ENCODE measurements around the gene ATXN2.
"Not testable (repeated sequence)": the region's sequence is repeated elsewhere in the genome, so short reads cannot be mapped to it uniquely, and the experiment has no call there.

ATXN2 gene

DNA sequence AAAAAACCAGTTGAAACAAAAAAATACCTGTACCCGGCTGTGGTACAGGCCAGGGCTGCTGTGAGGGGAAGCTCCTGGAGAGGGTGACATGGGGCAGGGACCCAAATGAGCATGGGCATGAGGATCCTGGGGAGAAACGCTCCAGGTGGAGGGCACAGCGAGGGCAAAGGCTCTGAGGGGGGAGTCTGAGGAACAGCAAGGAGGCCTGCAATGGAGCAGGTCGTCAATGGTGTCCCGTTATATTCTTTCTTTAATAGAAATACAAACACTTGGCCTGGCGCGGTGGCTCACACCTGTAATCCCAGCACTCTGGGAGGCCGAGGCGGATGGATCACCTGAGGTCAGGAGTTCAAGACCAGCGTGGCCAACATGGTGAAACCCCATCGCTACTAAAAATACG is 1.9 kb upstream of the ATXN2 start:
- DNase-seq (ENCODE audit: low read depth, low spot score): not testable (repeated sequence)

GRCh38 chr12:111600205-111600642 is 1.1 kb upstream of the ATXN2 start:
- no peak for DNase-seq (ENCODE audit: low read depth, low spot score)

DNA sequence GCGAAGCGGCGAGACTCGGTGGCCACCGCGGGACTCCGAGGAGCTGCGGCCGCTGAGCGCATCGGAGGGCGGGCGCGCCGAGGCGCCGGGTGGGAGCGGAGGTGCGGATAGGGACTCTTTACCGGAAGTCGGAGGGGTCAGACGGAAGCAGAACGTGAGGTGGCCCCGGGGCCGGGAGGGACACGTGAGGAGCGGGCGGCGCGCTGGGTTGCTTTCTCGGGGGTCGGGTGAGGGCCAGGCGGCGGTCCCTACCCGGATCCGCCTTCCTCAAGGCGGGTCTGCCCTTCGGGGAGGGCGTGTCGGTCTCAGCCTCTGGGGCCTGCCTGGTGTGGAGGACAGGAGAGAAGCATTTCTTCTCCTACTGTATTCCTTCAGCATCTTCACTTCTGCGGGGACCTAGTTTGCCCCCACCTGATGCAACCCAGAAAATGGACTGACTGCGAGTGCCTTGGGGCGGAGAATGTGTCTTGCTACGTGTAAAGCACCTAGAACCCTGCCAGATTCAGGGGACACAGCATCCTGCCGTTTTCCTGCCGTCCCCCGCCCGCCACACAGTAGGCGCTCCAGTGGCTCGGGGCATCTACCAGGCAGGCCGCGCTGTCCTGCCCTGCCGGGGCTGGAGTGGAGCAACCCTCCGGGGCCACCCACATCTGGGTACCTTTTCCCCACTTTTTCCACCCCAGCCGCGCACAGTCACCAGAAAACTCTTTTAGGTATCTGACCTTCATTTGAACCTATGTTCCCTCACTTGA is 514 bp upstream of the ATXN2 start:
- DNase-seq (ENCODE audit: low read depth, low spot score): peak; percentile 86

DNA sequence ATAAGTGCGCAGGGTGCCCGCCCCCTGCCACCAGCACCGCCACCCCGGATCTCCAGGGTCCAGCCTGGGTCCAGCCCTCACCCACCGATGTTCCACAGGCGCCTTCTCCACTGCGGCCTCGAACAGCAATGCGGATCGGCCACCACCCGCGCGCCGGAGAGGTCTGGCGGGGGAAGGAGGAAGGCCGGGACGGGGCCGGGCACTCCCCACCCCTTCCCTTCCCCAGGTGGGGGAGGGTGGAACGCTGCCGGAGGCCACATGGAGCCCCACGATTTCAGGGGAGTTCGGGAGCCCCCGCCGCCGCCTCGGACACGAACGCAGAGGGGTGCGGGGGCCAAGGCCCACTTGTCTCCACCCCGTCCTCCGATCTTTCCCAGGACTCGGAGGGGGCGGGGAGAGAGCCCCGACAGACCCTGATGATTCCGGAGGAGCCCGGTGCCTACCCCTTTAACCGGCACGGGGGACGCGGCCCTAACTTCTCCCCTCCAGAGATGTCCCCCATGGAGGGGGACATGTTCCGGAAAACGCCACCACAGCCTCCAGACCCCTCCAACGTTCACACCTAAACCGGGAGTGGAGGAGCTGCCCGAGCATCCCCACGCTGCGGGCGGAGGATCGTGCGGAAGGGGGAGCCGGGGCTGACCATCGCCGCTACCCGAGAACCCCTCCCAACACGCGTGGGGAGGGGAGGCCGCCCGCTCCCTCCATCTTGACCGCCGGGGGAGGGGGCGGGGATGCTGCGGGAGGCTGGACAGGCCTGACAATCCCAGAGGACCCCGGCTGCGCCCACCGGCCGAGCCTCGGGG is 1.1 kb downstream of the ATXN2 start:
- no peak for DNase-seq (ENCODE audit: low read depth, low spot score)

GRCh38 chr12:111596985-111597830 is 1.9 kb downstream of the ATXN2 start:
- no peak for DNase-seq (ENCODE audit: low read depth, low spot score)

GRCh38 chr12:111595341-111595835 is 3.7 kb downstream of the ATXN2 start:
- DNase-seq (ENCODE audit: low read depth, low spot score): not testable (repeated sequence)

DNA sequence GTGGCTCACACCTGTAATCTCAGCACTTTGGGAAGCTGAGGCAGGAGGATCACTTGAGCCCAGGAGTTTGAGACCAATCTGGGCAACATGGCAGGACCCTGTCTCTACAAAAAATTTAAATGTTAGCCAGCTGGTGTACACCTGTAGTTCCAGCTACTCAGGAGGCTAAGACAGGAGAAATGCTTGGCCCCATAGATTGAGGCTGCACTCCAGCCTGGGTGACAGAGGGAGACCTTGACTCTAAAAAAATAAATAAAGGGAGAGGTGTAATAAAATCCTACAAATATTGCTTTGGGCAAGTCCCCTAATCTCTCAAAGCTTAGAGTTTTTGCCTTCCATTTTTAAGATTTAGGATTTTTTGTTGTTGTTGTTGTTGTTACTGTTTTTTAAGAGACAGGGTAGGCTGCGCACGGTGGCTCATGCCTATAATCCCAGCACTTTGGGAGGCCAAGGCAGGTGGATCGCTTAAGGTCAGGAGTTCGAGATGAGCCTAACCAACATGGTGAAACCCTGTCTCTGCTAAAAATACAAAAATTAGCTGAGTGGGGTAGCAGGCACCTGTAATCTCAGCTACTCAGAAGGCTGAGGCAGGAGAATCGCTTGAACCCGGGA is 7.6 kb downstream of the ATXN2 start:
- not testable (repeated sequence) for DNase-seq (ENCODE audit: low read depth, low spot score)

DNA sequence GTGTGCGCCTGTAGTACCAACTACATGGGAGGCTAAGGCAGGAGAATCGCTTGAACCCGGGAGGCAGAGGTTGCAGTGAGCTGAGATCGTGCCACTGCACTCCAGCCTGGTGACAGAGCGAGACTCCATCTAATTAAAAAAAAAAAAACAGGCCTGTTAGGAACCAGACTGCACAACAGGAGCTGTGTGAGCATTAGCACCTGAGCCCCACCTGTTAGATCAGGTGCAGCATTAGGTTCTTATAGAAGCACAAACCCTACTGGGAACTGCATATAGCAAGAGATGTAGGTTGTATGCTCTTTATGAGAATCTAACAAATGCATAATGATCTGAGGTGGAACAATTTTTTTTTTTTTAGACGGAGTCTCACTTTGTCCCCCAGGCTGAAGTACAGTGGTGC is 8.6 kb downstream of the ATXN2 start:
- DNase-seq (ENCODE audit: low read depth, low spot score): no peak

DNA sequence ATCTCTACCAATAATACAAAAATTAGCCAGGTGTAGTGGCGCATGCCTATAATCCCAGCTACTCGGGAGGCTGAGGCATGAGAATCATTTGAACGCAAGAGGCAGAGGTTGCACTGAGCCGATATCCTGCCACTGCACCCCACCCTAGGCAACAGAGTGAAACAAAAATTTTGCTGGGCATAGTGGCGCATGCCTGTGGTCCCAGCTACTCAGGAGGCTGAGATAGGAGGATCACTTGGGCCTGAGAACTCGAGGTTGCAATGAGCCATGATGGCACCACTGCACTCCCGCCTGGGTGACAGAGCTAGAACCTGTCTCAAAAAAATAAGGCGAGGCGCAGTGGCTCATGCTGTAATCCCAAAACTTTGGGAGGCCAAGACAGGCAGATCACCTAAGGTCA is 9.5 kb downstream of the ATXN2 start:
- no peak for DNase-seq (ENCODE audit: low read depth, low spot score)

- DNase-seq (ENCODE audit: low read depth, low spot score): no peak
These were observed 11.1 kb downstream of the ATXN2 start for GRCh38 chr12:111588010-111588409.

DNA sequence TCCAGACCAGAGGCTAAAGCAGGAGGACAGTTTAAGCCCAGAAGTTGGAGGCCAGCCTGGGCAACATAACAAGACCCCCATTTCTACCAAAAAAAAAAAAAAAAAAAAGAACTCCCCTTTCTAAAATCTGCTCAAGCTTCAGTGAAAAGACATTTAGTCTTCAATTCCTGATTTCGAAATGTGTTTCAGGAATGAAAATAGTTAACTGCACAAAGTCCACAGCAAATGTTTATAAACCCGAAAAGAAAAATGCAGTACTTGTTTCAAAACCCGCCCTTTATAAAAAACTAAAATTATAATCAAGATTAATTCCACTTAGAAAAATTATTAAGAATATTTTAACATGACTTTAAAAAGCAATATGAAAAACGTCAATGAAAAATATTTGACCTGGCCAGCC is 12.1 kb downstream of the ATXN2 start:
- no peak for DNase-seq (ENCODE audit: low read depth, low spot score)

DNA sequence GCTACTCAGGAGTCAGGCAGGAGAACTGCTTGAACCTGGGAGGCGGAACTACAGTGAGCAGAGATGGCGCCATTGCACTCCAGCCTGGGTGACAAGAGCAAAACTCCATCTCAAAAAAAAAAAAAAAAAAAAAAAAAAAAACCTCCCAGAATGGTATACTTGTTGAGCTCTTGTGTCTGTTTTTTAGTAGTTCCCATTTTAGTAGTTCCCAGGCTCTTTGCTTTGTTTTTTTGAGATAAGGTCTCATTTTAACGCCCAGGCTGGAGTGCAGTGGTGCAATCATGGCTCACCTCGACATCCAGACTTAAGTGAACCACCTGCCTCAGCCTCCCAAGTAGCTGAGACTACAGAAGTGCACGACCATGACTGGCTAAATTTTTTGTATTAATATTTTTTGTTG is 13.4 kb downstream of the ATXN2 start:
- no peak for DNase-seq (ENCODE audit: low read depth, low spot score)

DNA sequence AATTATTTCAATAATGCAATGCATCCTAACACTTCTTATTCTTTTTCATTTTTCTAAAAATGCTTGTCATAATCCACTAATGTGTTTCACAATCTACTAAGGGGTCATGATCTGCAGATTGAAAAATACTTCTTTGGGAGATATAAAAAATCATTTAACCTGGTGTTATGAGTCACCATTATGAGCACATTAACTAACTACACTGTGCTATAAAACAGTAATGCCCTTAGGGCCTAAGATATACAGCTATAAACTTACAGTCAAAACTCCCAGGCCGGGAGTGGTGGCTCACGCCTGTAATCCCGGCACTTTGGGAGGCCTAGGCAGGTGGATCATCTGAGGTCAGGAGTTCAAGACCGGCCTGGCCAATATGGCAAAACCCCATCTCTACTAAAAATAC is 14.2 kb downstream of the ATXN2 start:
- DNase-seq (ENCODE audit: low read depth, low spot score): no peak

- DNase-seq (ENCODE audit: low read depth, low spot score): not testable (repeated sequence)
These were observed 15.6 kb downstream of the ATXN2 start for GRCh38 chr12:111583506-111583905.

- no peak for DNase-seq (ENCODE audit: low read depth, low spot score)
These were observed 16.9 kb downstream of the ATXN2 start for GRCh38 chr12:111582133-111582747.

DNA sequence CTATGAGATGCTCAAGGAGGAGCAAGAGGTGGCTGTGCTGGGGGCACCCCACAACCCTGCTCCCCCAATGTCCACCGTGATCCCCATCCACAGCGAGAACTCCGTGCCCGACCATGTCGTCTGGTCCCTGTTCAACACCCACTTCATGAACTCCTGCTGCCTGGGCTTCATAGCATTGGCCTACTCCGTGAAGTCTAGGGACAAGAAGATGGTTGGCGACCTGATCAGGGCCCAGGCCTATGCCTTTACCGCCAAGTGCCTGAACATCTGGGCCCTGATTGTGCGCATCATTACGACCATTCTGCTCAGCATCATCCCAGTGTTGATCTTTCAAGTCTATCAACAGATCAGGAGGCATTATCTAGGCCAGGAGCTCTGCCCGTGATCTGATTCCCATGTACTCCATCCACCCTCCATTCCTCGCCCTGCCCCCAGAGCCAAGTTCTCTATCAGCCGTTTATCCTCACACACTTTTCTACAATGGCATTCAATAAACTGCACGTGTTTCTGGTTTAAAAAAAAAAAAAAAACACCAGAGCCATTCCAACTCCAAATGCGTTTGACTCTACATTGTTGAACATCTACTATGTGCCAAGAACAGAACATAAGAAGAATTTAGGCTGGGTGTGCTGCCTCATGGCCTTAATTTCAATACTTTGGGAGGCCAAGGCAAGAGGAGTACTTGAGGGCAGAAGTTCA is 17.5 kb downstream of the ATXN2 start:
- no peak for DNase-seq (ENCODE audit: low read depth, low spot score)

DNA sequence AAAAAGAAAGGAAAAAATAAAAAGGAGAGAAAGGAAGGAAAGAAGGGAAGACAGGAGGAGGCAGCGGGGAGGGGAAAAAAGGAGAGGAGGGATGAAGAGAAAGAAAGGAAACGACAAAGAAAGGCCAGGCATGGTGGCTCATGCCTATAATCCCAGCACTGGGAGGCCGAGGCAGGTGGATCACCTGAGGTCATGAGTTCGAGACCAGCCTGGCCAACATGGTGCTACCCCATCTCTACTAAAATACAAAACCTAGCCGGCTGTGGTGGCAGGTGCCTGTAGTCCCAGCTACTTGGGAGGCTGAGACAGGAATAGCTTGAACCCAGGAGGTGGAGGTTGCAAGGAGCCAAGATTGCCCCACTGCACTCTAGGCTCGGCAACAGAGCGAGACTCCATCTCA is 18.4 kb downstream of the ATXN2 start:
- no peak for DNase-seq (ENCODE audit: low read depth, low spot score)

GRCh38 chr12:111580119-111580425 is 19.0 kb downstream of the ATXN2 start:
- DNase-seq (ENCODE audit: low read depth, low spot score): no peak

GRCh38 chr12:111578971-111579340 is 20.2 kb downstream of the ATXN2 start:
- DNase-seq (ENCODE audit: low read depth, low spot score): no peak

GRCh38 chr12:111578276-111578970 is 20.7 kb downstream of the ATXN2 start:
- no peak for DNase-seq (ENCODE audit: low read depth, low spot score)

Data from smooth muscle cell of the brain vasculature (primary cell).